KBM-7 (cell line): ENCODE data around the gene CSNK1A1.
"Not testable (repeated sequence)": the region's sequence is repeated elsewhere in the genome, so short reads cannot be mapped to it uniquely, and the experiment has no call there.

Experiments
- DNase-seq: peaks from one replicate; pipeline ENCODE4 v3.0.0-alpha.2; 2015
- in situ Hi-C: fragments of 300-500 bp; cut with MboI; formaldehyde crosslinking; loops from 2 replicates; pipeline ENCODE4 v1.14.3; 2020; ENCODE audit warnings: low sequenced_read_pairs, low pct_unique_long_range_greater_than_20kb, mixed read lengths

CSNK1A1 gene

DNA sequence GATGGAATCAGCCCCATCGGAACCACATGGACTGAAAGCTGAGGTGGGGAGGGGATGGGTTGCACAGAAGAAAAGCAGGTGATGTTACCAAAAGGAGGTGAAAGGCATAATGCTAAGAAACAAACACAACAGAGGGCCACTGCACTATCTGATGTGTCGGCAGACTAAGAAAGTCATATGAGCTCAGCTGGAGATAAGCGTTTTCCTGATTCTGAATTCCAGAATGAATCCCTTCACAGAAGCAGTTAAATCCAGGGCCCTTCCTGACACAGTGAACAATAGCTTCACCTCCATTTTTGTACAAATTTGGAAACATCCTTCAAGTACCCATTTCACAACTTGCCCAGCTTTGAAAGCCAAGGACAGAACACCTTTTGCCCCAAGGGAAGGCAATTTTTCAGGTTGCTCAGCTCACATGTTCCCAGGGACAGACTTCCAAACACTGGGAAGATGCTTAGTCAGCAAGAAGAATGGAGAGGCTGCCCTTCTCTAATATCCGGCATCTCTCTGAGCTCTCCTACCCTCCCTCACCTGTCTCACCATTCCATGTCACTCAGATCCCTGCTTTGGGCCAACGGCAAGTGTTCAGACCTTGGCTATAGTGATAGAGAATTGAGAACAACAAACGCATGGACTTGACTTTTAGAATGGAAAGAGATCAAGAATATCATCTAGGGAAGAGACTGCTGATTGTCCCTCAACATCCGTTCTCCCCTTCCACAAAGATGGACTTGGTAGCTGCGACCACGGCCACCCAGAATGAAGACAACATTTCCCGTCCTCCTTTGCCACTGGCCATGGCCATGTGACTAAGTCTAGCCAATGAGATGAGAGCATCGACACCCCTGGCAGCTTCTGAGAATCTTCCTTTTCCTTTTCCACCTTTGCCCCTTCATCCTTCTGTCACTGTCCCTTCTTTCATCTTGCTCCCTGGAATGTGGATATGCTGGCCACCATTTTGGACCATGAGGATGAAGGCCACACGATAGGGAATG is 103.6 kb downstream of the CSNK1A1 start:
- no peak for DNase-seq
- in situ Hi-C loops, result loop anchor here (10.0 kb wide), 1 partner anchor 107 kb away; the partner anchor contains the start of gene CSNK1A1

- not testable (repeated sequence) for DNase-seq
- in situ Hi-C loops, result loop anchor here (10.0 kb wide), 1 partner anchor 108 kb away; the partner anchor contains the start of gene CSNK1A1
These were observed 104.4 kb downstream of the CSNK1A1 start for GRCh38 chr5:149446794-149447193.

- in situ Hi-C loops, result loop anchor here (10.0 kb wide), 1 partner anchor 109 kb away; the partner anchor contains the start of gene CSNK1A1
- peak; percentile 66 for DNase-seq
These were observed 105.4 kb downstream of the CSNK1A1 start for GRCh38 chr5:149445739-149446369.

- DNase-seq, result no peak
- in situ Hi-C loops, result loop anchor here (10.0 kb wide), 1 partner anchor 109 kb away; the partner anchor contains the start of gene CSNK1A1
These were observed 105.9 kb downstream of the CSNK1A1 start for GRCh38 chr5:149445343-149445738.

GRCh38 chr5:149444430-149444829 is 106.8 kb downstream of the CSNK1A1 start:
- in situ Hi-C loops, result loop anchor here (10.0 kb wide), 1 partner anchor 110 kb away; the partner anchor contains the start of gene CSNK1A1

DNA sequence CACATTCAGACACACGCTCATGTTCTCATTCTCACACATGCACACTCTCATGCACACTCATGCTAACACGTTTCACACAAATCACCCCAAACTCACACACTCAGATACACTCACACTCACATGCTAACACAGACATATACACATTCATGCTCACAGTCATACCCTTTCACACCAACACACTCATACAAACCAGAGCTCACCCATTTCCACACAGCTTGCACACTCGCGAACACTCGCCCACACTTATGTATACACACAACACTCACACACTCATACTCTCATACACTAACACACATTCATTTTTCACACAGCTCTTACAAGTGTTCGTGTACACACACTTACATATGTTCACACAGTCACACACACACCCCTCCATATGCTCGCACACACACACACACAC is 108.0 kb downstream of the CSNK1A1 start:
- no peak for DNase-seq
- in situ Hi-C loops, result loop anchor here (10.0 kb wide), 1 partner anchor 112 kb away; the partner anchor contains the start of gene CSNK1A1

More at GRCh38 chr5:149444430-149444829, 106.8 kb downstream of the CSNK1A1 start:
- not testable (repeated sequence) for DNase-seq

- peak; percentile 74 for DNase-seq
- in situ Hi-C loops, result loop anchor here (10.0 kb wide), 1 partner anchor 112 kb away; the partner anchor contains the start of gene CSNK1A1
These were observed 108.6 kb downstream of the CSNK1A1 start for GRCh38 chr5:149442563-149443182.
